SK-N-SH treated with all-trans-retinoic acid at 6 μM for 48 hours (cell line): ENCODE results near the gene FEZF1.

ENCODE experiments used
- ATAC-seq: fragments of 200-7000 bp; cut with Tn5 transposase; 3 replicates; pipeline ENCODE4 v1.9.1; 2020; ENCODE audit warnings: mild to moderate bottlenecking, moderate library complexity
- ARNTL ChIP-seq: fragments of 450-650 bp; formaldehyde crosslinking; IDR thresholded peaks from 2 replicates; pipeline ENCODE4 v1.5.0; 2020; ENCODE audit warnings: low read depth, mild to moderate bottlenecking, moderate library complexity, borderline replicate concordance
- BACH2 ChIP-seq: fragments of 250-450 bp; sonication (Bioruptor Pico); IDR thresholded peaks from 2 replicates; pipeline ENCODE4 v1.9.0; 2021; ENCODE audit warnings: mild to moderate bottlenecking, borderline replicate concordance
- CSRNP3 ChIP-seq: fragments of 250-450 bp; sonication (Bioruptor Pico); IDR thresholded peaks from 2 replicates; pipeline ENCODE4 v1.5.1; 2021; ENCODE audit warnings: mild to moderate bottlenecking, moderate library complexity
- ESRRG ChIP-seq: fragments of 250-450 bp; sonication (Bioruptor Pico); IDR thresholded peaks from 2 replicates; pipeline ENCODE4 v1.6.1; 2021; ENCODE audit warnings: mild to moderate bottlenecking
- GLIS3 ChIP-seq: fragments of 250-450 bp; sonication (Bioruptor Pico); IDR thresholded peaks from 2 replicates; pipeline ENCODE4 v1.5.0; 2020; ENCODE audit warnings: mild to moderate bottlenecking, moderate library complexity
- ISL1 ChIP-seq: fragments of 250-450 bp; sonication (Bioruptor Pico); IDR thresholded peaks from 2 replicates; pipeline ENCODE4 v2.1.2; 2022; ENCODE audit warnings: mild to moderate bottlenecking, moderate library complexity
- OSR1 ChIP-seq: fragments of 250-450 bp; sonication (Bioruptor Pico); IDR thresholded peaks from 2 replicates; pipeline ENCODE4 v1.8.0; 2022; ENCODE audit warnings: moderate library complexity, mild to moderate bottlenecking, inconsistent platforms
- PATZ1 ChIP-seq: fragments of 250-450 bp; sonication (Bioruptor Pico); IDR thresholded peaks from 2 replicates; pipeline ENCODE4 v1.8.0; 2020; ENCODE audit warnings: mild to moderate bottlenecking, moderate library complexity, borderline replicate concordance
- PPARA ChIP-seq: fragments of 250-450 bp; sonication (Bioruptor Pico); IDR thresholded peaks from 2 replicates; pipeline ENCODE4 v1.5.0; 2020; ENCODE audit warnings: mild to moderate bottlenecking, borderline replicate concordance
- SNAI2 ChIP-seq: fragments of 250-450 bp; sonication (Bioruptor Pico); IDR thresholded peaks from 2 replicates; pipeline ENCODE4 v1.5.0; 2020; ENCODE audit warnings: mild to moderate bottlenecking, moderate library complexity
- TCF4 ChIP-seq: fragments of 250-450 bp; sonication (Bioruptor Pico); IDR thresholded peaks from 2 replicates; pipeline ENCODE4 v1.8.0; 2021; ENCODE audit warnings: mild to moderate bottlenecking, moderate library complexity, borderline replicate concordance
- TOX ChIP-seq: fragments of 250-450 bp; sonication (Bioruptor Pico); IDR thresholded peaks from 2 replicates; pipeline ENCODE4 v1.8.0; 2021; ENCODE audit warnings: mild to moderate bottlenecking, moderate library complexity, borderline replicate concordance
- TSHZ2 ChIP-seq: fragments of 250-450 bp; sonication (Bioruptor Pico); IDR thresholded peaks from 2 replicates; pipeline ENCODE4 v1.5.0; 2020; ENCODE audit warnings: mild to moderate bottlenecking, moderate library complexity
- ZC3H10 ChIP-seq: fragments of 250-450 bp; sonication (Bioruptor Pico); IDR thresholded peaks from 2 replicates; pipeline ENCODE4 v1.5.1; 2021; ENCODE audit warnings: mild to moderate bottlenecking, moderate library complexity
- ZFP3 ChIP-seq: fragments of 250-450 bp; sonication (Bioruptor Pico); IDR thresholded peaks from 2 replicates; pipeline ENCODE4 v1.5.0; 2020; ENCODE audit warnings: mild to moderate bottlenecking, moderate library complexity
- ZNF70 ChIP-seq: fragments of 450-650 bp; formaldehyde crosslinking; IDR thresholded peaks from 2 replicates; pipeline ENCODE4 v1.5.0; 2020; ENCODE audit warnings: mild to moderate bottlenecking, moderate library complexity
- ZNF8 ChIP-seq: fragments of 450-650 bp; formaldehyde crosslinking; IDR thresholded peaks from 2 replicates; pipeline ENCODE4 v1.5.0; 2020; ENCODE audit warnings: mild to moderate bottlenecking, moderate library complexity
- TF ChIP-seq, protein P1 (sequence below): fragments of 250-450 bp; sonication (Bioruptor Pico); IDR thresholded peaks from 2 replicates; pipeline ENCODE4 v1.5.1; 2020; ENCODE audit warnings: low read depth, mild to moderate bottlenecking, moderate library complexity
- TF ChIP-seq, protein P2 (sequence below): fragments of 250-450 bp; sonication (Bioruptor Pico); IDR thresholded peaks from 2 replicates; pipeline ENCODE4 v1.8.0; 2021; ENCODE audit warnings: low read depth, mild to moderate bottlenecking, moderate library complexity, borderline replicate concordance

FEZF1 gene

GRCh38 chr7:122315507-122316466 lies 11.2 kb upstream of the FEZF1 start:
- TF ChIP-seq ZFP3 (CRISPR knock-in tag) (no peak), ESRRG (CRISPR knock-in tag) (no peak), ARNTL (CRISPR knock-in tag) (no peak), CSRNP3 (CRISPR knock-in tag) (no peak), TOX (no peak), GLIS3 (CRISPR knock-in tag) (no peak), SNAI2 (CRISPR knock-in tag) (no peak)
- TF ChIP-seq, protein P1, sequence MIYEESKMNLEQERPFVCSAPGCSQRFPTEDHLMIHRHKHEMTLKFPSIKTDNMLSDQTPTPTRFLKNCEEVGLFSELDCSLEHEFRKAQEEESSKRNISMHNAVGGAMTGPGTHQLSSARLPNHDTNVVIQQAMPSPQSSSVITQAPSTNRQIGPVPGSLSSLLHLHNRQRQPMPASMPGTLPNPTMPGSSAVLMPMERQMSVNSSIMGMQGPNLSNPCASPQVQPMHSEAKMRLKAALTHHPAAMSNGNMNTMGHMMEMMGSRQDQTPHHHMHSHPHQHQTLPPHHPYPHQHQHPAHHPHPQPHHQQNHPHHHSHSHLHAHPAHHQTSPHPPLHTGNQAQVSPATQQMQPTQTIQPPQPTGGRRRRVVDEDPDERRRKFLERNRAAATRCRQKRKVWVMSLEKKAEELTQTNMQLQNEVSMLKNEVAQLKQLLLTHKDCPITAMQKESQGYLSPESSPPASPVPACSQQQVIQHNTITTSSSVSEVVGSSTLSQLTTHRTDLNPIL (CRISPR knock-in tag) = no peak
- TF ChIP-seq, all 23 proteins: peak for 0
- no peak; the same call in 2 of the 3 replicates for ATAC-seq

DNA sequence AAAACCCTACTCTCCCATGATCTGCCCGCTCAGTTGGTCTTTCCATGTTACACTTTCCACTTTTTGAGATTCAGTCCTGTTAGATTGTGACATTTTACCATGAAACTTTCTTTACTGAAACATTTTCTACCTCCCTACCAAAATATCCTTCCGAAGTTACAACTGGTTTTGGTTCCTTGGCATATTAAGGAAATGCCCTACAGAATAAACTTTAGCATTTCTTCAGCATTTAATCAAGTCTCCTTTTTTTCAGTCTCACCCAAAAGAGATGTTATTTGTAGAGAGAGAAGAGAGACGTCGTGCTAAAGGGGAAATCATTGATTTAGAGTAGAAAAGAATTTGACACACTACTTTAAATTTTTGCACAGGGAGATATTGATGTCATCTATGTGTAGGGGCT lies 9.7 kb upstream of the FEZF1 start:
- no peak for ATAC-seq
- TF ChIP-seq ISL1 (CRISPR knock-in tag) (no peak), TOX (no peak), TSHZ2 (CRISPR knock-in tag) (no peak), TCF4 (CRISPR knock-in tag) (no peak), ZC3H10 (CRISPR knock-in tag) (no peak), ARNTL (CRISPR knock-in tag) (no peak), ZNF70 (no peak)
- TF ChIP-seq, protein P2, sequence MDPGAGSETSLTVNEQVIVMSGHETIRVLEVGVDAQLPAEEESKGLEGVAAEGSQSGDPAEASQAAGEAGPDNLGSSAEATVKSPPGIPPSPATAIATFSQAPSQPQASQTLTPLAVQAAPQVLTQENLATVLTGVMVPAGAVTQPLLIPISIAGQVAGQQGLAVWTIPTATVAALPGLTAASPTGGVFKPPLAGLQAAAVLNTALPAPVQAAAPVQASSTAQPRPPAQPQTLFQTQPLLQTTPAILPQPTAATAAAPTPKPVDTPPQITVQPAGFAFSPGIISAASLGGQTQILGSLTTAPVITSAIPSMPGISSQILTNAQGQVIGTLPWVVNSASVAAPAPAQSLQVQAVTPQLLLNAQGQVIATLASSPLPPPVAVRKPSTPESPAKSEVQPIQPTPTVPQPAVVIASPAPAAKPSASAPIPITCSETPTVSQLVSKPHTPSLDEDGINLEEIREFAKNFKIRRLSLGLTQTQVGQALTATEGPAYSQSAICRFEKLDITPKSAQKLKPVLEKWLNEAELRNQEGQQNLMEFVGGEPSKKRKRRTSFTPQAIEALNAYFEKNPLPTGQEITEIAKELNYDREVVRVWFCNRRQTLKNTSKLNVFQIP (CRISPR knock-in tag) = no peak

GRCh38 chr7:122312789-122313188 lies 8.2 kb upstream of the FEZF1 start:
- TF ChIP-seq ZNF8 (CRISPR knock-in tag) (no peak), TCF4 (CRISPR knock-in tag) (no peak), GLIS3 (CRISPR knock-in tag) (no peak), ISL1 (CRISPR knock-in tag) (no peak), ZFP3 (CRISPR knock-in tag) (no peak), TSHZ2 (CRISPR knock-in tag) (no peak), PPARA (CRISPR knock-in tag) (no peak), BACH2 (CRISPR knock-in tag) (no peak), CSRNP3 (CRISPR knock-in tag) (no peak), ARNTL (CRISPR knock-in tag) (no peak), OSR1 (no peak), SNAI2 (CRISPR knock-in tag) (no peak), PATZ1 (CRISPR knock-in tag) (no peak), ESRRG (CRISPR knock-in tag) (no peak), ZC3H10 (CRISPR knock-in tag) (no peak), TOX (no peak)
- TF ChIP-seq, protein P1 (CRISPR knock-in tag) = no peak
- TF ChIP-seq, all 23 proteins: peak for 0
- ATAC-seq = no peak
